HG03342 (cell line): Measurements from ENCODE around the gene ZFR2.
"Not testable (repeated sequence)": the region's sequence is repeated elsewhere in the genome, so short reads cannot be mapped to it uniquely, and the experiment has no call there.

Experiments
- ATAC-seq: cut with Tn5 transposase; IDR thresholded peaks from one replicate; pipeline ENCODE4 v1.9.1; 2021; ENCODE audit warnings: mild to moderate bottlenecking, moderate library complexity; ENCODE audit not compliant: unreplicated experiment

The ZFR2 gene

GRCh38 chr19:3774621-3775373, 94.0 kb downstream of the ZFR2 start:
- ATAC-seq: no peak

GRCh38 chr19:3773814-3774515, 94.9 kb downstream of the ZFR2 start:
- no peak for ATAC-seq

GRCh38 chr19:3771906-3772455, 96.9 kb downstream of the ZFR2 start, which contains the start of gene RAX2:
TSS of gene RAX2 (minus strand) at chr19:3772228. CDS start at chr19:3771742, 486 bp downstream.
- ATAC-seq: no peak

- ATAC-seq: no peak
Measured at GRCh38 chr19:3771000-3771905, 97.6 kb downstream of the ZFR2 start.

- ATAC-seq: no peak
Measured at GRCh38 chr19:3770136-3770999, 98.5 kb downstream of the ZFR2 start.

GRCh38 chr19:3769494-3769893, 99.3 kb downstream of the ZFR2 start:
- no peak for ATAC-seq

GRCh38 chr19:3768748-3769099, 100.1 kb downstream of the ZFR2 start:
- ATAC-seq: no peak

- ATAC-seq: no peak
Measured at GRCh38 chr19:3768015-3768747, 100.7 kb downstream of the ZFR2 start.

GRCh38 chr19:3767050-3767449, 101.8 kb downstream of the ZFR2 start:
- ATAC-seq: no peak

GRCh38 chr19:3766520-3766919, 102.3 kb downstream of the ZFR2 start:
- no peak for ATAC-seq

- ATAC-seq: not testable (repeated sequence)
Measured at GRCh38 chr19:3765757-3766156, 103.1 kb downstream of the ZFR2 start.

- ATAC-seq: no peak
Measured at GRCh38 chr19:3765121-3765520, 103.7 kb downstream of the ZFR2 start.

GRCh38 chr19:3762501-3763459, 106.1 kb downstream of the ZFR2 start, which contains the start of gene MRPL54:
TSS of gene MRPL54 (plus strand) at chr19:3762682. CDS start at chr19:3762701, 19 bp downstream.
- ATAC-seq: peak; percentile 76

GRCh38 chr19:3762130-3762473, 106.7 kb downstream of the ZFR2 start:
- ATAC-seq: no peak

- ATAC-seq: peak; percentile 47
Measured at GRCh38 chr19:3761382-3762129, 107.3 kb downstream of the ZFR2 start, which contains the start of gene APBA3. TSS of gene APBA3 (minus strand) at chr19:3761692. CDS start at chr19:3760264, 1,428 bp downstream.

GRCh38 chr19:3760871-3761361, 107.9 kb downstream of the ZFR2 start:
- no peak for ATAC-seq
